ENCODE results near the gene PCSK5.
A peak's percentile ranks its signal among the peaks of the same experiment; 100 is the strongest.
"Not testable (repeated sequence)": the region's sequence is repeated elsewhere in the genome, so short reads cannot be mapped to it uniquely, and the experiment has no call there.

Gene PCSK5

GRCh38 chr9:75890472-75891276 lies at the start of gene PCSK5:
Gene PCSK5, plus strand, starts transcription at chr9:75890673. Its CDS starts 509 bp downstream, at chr9:75891182.
- DNase-seq = peak; percentile 73 to 89

GRCh38 chr9:75844321-75844720 lies 46.2 kb upstream of the PCSK5 start:
- no peak for DNase-seq

- no peak for DNase-seq
These were observed 44.7 kb upstream of the PCSK5 start for GRCh38 chr9:75845806-75846205.

GRCh38 chr9:75847085-75847484 lies 43.4 kb upstream of the PCSK5 start:
- no peak for DNase-seq

GRCh38 chr9:75850459-75851200 lies 39.8 kb upstream of the PCSK5 start:
- no peak for DNase-seq

- no peak for DNase-seq
These were observed 38.6 kb upstream of the PCSK5 start for GRCh38 chr9:75851917-75852316.

GRCh38 chr9:75852746-75853145 lies 37.7 kb upstream of the PCSK5 start:
- no peak for DNase-seq

- DNase-seq = no peak
These were observed 35.0 kb upstream of the PCSK5 start for GRCh38 chr9:75855509-75855908.

GRCh38 chr9:75858497-75859092 lies 31.9 kb upstream of the PCSK5 start:
- no peak for DNase-seq

GRCh38 chr9:75864266-75864665 lies 26.2 kb upstream of the PCSK5 start:
- no peak for DNase-seq

- peak in 1 of 2 experiments; percentile 24 for DNase-seq
These were observed 24.1 kb upstream of the PCSK5 start for GRCh38 chr9:75866273-75866871.

- not testable (repeated sequence) for DNase-seq
These were observed 21.9 kb upstream of the PCSK5 start for GRCh38 chr9:75868526-75868925.

- DNase-seq = no peak
These were observed 21.2 kb upstream of the PCSK5 start for GRCh38 chr9:75869236-75869635.

- no peak for DNase-seq
These were observed 20.0 kb upstream of the PCSK5 start for GRCh38 chr9:75870450-75870849.

GRCh38 chr9:75871624-75872023 lies 18.8 kb upstream of the PCSK5 start:
- no peak for DNase-seq

- no peak for DNase-seq
These were observed 16.8 kb upstream of the PCSK5 start for GRCh38 chr9:75873712-75874111.

- DNase-seq = no peak
These were observed 13.4 kb upstream of the PCSK5 start for GRCh38 chr9:75876999-75877640.

- DNase-seq = no peak
These were observed 12.0 kb upstream of the PCSK5 start for GRCh38 chr9:75878488-75878860.

- DNase-seq = no peak
These were observed 9.9 kb upstream of the PCSK5 start for GRCh38 chr9:75880618-75881017.

- no peak for DNase-seq
These were observed 8.7 kb upstream of the PCSK5 start for GRCh38 chr9:75881761-75882160.

GRCh38 chr9:75885652-75886051 lies 4.8 kb upstream of the PCSK5 start:
- no peak for DNase-seq

GRCh38 chr9:75889577-75889976 lies 896 bp upstream of the PCSK5 start:
- DNase-seq = peak in 1 of 2 experiments; percentile 3

GRCh38 chr9:75889977-75890471 lies 449 bp upstream of the PCSK5 start:
- DNase-seq = peak; percentile 17 to 42
